ENCODE measurements around the gene MICAL2.
"Not testable (repeated sequence)": the region's sequence is repeated elsewhere in the genome, so short reads cannot be mapped to it uniquely, and the experiment has no call there.

The MICAL2 gene

DNA sequence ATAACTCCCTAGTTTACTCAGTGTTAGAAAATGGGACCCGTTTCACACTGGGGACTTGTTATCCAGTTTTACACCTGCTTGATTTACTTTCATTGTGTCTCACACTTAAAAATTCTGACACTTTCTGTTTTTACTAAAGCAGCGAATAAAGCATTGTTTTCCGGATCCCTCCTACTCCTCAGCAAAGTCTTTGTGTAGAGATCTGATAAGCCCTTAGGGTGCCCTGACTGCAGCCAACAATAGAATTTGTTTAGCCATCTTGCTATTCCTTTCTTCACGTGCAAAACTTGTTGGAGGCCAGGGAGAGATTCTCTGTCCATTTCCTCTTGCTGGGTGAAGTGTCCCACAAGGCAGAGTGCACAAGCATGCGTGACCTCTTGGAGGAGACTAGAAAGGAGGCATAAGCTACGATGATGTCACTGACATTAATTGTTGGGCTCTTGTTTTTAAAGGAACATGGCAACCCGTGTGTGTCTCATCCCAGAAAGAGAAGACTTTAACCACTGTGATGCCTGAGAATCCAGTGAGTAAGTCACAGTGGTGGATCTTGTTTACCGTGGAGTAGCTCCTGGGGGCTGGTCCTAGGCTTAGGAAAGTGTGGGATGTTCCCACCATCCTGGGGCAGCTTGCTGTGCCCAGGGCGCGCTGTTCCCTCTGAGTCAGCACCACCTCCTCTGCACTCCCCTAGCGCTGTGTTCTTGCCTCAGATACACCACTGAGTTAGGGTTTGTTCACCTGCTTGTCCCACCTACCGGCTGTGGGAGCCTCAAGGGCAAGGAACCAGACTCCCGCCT, 27.7 kb downstream of the MICAL2 start:
- no peak for DNase-seq

DNA sequence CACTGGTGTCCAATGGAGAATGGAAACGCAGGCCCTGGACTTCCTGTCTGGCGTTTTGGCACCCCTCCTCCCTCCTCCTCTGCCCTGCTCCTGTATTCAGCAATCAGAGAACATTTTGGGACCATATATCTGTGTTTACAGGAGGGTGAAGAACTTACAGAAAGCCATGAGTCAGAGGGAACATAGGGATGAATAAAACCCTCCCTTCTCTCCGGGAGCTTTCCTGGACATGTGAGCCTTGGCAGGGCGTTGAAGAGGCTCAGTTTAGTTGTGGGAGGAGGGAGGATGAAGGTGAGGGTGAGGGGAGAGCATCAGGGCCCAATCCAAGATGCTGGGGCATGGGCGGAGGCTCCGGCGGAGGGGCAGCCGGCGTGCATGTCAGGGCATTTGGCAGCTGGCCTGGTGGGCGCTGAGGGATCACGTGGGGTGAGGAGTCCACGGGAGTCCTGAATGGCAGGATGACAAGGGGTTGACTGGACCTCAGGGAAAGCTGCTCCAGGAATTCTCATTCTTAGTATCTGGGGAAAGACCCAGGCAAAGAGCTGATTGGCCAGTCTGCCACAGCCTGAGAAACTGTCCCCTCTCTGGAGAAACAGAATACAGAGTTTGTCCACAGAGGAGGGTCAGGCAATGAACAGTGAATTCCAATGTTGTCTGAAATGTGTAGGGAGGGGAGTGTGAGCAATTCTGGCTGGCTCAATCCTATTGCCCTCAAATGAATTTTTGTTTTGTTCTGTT, 28.9 kb downstream of the MICAL2 start:
- DNase-seq, result no peak

DNA sequence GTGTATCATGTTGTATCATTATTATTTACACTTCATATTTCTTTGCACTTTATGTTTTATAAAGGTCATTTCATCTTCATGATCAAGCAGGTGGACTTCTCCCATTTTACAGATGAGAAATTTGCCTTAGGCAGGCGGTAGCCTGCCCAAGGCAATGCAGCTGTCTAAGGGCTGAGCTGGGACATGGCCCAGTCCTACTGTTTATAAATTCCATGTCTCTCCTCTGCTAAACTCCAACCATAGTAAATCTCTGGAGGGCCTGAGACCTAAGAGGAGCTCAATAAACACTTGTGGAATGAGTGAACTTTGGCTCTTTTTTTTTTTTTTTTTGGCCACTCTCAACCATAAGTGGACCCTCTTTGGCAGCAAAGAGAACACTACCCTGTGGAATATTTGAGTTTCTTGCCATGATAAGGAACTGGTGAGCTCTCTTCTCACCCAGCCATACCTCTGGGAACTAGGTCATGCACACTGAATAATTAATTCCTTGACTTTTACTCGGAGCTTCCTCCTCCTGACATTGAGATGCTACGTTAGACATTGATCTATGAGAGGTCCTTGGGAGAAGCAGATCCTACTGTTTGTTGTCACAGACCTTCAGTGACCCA, 29.9 kb downstream of the MICAL2 start:
- DNase-seq, result no peak

DNA sequence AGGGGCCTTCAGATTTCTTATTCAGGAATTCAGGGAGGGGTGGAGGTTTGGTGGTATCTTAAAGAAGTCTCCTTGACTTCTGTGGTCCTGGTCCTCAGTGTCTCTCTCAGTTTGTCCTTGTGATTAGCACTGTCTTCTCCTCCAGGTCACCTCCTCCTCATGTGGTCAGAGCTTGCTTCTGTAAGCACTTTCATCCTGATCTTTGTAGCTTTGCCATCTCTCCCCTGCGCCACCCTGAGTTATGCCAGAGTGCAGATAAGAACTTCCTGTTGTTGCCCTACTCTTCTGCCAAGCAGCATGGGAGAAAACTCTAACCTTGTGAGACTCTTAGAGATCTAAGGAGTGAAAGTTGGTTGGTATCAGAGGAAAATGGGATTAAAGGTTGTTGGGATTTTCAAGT, 30.9 kb downstream of the MICAL2 start:
- DNase-seq, result no peak

DNA sequence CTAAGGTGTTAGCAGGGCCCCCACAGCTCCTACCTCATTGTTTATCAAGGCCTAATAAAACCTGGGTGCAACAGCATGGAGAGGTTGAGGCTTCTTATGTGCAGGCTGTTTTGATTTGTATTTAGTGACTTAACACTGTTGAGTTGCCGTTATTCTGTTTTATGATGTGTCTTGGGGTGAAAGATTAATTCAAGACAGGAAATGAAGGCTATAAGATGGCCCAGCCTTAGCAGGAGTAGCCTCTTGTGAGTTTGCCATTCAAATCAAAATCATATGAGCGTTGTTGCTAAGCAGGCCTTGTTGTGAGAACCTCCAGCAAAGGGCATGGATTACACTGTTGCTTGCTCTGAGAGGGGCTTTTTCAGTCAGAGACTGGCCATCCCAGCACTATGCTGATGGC, 31.8 kb downstream of the MICAL2 start:
- no peak for DNase-seq

DNA sequence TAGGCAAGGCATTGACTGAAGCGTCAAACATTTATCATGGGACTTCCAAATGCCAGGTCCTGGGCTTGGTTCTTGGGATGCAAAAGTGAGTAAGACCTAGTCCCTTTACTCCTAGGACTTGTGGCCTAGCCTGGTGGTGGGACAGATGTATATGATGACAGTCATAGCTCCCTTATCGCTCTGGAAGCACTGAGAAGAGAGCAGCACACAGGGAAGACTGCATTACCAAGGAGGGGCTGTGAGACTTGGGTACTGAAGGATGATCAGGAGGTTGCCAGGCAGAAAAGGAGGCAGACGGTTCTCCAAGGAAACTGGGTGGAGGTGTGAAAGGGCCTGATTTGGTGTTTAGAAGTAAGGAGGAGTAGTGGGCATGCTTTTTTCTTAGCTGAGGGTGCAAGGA, 32.5 kb downstream of the MICAL2 start:
- DNase-seq, result no peak

DNA sequence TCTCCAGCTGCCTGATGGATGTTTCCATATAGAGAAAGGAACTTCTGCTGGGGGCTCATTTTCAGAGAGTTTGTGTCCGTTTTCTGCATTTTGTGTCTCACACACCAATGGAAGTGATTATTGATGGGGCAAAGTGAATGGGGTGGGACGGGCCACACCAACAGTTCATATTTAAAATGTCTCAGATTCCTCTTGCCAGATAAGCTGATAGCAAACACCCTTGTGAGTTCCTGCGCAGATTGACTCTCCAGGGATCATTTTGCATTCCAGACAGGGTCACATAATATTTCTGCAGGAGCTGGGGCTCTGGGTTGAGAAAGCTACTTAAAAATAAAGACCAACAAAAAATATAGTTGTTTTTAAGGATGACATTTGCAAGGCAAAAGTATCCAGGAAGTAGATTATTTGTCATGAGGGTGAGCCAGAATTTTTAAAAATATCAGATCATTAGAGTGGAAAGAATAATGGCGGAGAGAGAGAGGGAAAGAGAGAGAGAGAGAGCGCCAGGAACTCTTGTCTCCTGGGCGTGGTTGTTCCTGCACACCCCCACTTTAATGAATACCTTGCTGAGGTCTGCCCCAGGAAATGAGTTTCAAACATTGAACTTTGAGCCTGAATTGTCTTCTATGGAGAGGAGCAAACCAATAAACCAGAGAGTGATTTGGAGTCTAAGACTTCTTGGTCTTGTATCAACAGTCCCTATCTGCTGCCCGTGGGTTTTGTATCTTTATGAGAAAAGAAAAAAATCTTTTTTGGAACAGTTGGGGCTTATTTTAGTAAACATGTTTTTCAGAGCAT, 33.3 kb downstream of the MICAL2 start:
- no peak for DNase-seq

DNA sequence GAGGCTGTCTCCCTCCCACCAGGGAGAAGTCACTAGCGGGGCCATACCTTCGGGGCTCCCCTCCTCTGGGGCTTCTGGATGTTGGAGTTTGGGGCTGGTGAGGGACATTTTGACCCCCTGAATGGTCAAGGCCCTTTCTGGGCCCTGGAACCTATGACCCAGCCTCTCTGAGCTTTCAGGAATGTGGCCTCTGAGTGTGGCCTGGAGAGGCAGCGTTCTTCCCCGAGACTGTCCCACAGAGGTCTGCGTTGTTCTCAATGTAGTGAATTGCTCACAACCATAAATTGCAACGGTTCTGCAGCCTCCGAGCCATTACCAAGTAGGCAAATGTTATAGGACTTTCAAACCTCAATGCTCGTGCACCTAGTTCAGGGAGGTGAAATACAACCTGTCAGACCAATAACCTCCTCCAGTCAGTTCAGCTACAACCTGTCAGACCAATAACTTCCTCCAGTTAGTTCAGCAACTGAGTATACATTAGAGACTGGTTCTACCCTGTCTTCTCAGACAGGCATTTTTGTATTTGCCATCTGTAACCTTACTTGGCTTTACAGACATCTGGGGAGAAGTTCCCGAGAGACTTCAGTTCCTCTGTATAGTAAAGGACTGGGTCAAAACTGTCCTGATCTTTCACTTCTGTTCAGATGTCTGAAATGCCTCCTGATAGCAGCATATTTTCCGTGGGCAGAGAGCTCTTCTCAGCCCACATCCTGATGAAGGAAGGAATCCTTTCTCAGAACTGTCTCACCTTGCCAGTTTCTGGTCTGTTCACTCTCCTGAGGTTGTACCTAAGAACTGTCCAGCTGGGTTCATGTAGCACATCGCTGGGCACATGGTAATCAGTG, 34.2 kb downstream of the MICAL2 start:
- DNase-seq, result no peak

DNA sequence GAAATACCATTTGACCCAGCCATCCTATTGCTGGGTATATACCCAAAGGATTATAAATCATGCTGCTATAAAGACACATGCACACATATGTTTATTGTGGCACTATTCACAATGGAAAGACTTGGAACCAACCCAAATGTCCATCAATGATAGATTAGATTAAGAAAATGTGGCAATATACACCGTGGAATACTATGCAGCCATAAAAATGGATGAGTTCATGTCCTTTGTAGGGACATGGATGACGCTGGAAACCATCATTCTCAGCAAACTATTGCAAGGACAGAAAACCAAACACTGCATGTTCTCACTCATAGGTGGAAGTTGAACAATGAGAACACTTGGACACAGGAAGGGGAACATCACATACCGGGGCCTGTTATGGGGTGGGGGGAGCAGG, 36.3 kb downstream of the MICAL2 start:
- not testable (repeated sequence) for DNase-seq

DNA sequence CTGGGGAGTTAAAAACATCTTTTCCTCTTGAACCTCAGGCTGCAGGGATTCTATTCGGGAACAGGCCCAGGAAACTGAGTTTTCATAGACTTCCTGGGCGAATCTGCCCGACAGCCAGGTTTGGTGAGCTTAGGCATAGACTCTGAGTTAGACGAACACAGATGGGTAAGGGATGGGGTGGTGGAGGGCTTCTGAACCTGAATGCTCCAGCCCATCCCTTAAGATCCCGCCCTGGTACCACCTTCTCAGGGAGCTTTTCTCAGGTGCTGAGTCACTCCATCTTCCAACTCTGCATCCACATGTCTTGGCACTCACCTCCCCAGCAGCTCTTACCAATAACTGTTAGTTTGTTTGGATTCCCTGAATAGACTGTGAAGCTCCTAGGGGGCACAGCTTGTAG, 37.4 kb downstream of the MICAL2 start:
- DNase-seq, result no peak

DNA sequence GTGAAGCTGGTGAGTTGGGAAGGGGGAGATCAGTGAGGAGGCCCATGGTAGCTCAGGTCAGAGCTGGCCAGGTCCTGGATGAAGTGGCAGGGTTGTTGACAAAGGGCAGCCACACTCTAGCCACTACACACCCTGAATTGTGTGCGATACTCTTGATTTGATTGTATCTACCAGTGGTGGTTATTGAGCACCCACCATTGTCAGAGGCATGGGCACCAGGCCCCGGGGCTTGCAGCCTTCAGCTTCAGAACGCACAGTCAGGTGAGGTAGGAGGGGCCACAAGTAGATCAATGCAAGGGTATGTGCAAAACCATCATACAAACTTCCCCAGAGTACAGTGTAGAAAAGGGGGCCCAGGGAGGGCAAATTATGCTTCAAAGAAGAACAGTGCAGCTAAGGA, 38.1 kb downstream of the MICAL2 start:
- no peak for DNase-seq

DNA sequence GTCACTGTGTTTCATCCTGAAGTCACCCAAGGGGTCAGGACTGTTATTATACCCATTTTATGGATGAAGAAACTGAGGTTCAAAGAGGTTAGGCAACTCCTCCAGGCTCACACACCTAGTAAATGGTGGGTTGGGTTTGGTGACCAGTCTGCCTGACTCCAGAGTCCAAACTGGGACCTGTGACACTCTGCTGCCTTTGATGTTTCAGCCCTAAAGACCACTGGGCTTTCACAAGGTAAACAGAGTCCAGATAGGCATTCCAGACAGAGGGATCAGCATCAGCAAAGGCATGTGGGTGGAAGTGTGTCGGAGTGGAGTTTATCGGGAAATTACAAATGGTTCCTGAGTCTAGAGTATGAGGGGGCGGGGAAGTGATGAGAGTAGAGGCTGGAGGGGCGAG, 38.5 kb downstream of the MICAL2 start:
- DNase-seq, result no peak

DNA sequence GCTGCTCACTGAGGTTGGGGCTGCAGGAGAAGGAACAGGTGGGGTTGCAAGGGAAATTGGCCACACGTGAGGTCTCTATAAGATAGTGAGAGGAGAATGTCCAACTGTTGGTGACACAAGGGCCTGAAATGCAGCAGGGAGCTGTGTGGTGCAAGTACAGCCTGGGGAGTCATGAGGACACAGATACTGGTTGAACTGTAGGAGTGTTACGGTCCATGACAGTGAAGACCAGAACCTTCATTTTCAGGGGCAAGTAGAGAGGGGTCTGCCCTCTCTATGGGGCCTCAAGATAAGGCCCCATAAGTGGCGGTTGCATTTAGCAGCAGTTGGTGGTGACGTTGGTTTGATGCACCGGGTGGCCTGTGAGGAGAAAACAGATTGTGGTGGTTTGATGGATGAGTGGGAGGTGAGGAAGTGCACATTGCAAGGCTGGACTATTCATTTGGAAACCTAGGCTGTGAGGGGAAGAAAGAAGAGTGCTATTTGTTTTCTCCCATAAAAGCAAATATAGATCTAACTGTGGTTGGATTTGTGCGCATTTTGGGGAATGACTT, 39.4 kb downstream of the MICAL2 start:
- no peak for DNase-seq

DNA sequence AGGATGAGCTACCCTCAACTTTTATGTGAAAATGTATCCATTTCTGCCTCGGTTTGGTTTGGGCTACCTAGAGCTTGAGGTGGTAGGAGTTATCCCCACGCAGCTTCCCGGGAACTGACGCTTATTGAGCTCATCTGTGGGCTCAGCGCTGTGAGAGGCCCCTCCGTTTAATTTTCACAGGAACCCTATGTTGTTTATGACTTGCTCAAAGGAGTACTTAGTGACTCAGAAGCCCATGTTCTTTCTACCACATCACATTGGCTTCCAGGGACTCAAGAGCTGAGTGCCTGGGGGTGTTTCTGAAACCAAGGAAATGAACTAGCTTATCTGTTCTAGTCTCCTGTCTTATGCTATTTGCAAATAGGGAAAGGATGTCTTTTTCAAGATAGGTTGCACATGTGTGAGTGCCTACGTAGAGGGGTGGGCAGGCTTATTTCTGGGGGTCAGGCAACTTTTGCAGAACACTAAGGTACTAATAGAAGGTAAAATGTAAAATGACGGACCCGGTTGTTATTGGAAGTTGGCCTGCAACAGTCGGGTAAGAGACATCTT, 40.5 kb downstream of the MICAL2 start:
- no peak for DNase-seq

DNA sequence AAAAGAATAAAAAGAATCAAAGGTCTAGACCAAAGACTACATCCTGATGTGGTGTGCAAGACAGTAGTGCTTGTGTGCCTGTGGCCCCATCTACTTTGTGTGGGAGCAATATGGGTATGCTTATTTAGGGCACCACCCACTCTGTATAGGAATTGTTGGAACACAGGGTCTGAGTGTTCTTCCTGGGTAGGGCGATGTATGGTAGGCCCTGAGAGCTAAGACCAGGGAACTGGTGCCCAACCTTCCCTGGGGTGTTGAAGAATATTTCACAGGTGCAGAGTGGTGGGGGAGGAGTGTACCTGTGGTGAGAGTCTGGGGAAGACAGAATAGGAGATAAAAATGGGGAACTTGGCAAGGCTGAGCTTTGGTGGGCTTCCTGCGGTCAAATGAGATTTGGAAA, 41.9 kb downstream of the MICAL2 start:
- DNase-seq, result no peak

DNA sequence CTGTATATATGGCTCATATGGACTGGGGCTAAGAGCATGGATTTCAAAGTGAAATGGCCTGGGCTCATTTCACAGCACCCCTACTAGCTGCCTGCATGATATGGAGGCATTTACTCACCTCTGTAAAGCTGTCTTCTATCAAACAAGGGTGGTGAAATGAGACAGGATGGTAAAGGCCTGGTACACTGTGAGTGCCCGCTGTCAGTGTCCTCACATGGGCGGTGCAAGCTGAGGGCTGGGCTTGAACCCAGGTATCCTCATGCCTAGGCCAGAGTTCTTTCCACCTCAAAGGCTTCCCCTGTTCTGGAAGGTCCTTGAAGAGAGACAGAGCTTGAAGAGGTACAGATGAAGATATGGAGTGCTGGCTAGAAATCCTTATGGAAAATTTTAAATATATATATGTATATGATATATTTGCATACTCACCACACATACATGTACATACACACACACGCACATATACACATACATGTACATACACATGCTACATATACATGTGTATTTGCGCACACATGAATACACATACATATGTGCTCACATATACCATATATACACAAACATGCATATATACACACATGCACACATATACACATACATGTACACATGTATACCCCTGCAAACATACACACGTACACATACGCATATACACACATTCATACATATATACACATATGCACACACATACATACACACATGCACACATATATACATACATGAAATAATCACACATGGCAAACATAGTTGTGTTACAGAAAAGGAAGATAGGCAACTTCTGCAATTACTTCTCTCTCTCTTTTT, 44.7 kb downstream of the MICAL2 start:
- DNase-seq, result no peak

DNA sequence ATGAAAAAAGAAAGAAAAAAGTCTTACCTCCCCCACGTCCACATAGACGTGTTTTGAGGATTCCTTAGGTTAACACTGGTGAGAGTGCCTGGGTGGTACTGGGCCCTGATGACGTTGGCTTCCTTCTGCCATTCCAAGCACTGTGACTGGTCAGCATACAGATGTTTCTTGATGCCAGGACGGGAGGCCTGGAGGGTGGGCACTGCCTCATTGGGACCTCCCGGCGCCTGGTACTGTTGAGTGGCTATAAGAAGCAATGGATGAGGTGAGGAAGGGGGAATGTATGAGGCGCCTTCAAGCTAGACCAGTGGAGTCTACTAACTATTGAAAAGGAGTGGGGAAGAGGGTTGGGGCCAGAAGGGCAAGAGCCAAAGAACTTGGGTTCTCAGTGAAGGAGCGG, 45.3 kb downstream of the MICAL2 start:
- no peak for DNase-seq

DNA sequence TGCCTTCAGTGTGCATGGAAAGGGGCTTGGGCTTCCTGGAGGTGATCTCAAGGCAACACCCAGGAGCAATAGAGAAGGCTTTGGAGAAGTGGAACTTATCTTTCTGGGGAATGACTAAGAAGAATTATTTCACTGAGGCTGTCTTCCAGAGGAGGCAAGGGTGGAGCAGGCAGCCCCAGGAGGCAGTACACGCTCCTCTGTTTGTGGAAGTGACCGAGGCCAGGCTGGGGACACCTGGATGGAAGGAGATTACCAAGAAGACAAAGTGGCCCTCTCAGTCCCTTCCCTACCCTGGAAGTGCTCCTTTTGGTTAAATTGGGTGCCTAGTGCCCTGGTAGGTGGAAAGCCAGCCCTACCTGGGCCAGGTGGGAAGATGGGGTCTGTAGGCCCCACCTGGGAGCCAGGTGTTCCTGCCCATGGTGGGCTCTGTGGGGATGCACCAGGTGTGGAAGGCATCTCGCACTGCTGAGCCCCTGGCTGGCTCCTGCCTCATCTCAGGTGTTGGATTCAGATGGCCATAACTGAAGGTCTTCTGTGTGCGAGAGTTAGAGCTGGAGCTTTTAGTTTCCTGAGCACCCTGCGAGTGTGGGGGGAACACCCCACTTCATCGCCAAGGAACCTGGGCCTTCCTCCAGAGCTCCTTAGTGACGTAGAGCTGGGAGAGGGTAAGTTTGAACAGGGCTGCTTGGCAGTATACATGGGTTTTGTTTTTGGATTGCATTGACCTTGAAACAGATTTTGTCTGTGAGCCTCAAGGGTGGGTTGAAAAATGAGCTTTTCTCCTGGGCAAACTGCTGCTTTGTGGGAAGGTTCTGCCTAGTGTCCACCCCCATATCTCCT, 46.1 kb downstream of the MICAL2 start:
- no peak for DNase-seq

DNA sequence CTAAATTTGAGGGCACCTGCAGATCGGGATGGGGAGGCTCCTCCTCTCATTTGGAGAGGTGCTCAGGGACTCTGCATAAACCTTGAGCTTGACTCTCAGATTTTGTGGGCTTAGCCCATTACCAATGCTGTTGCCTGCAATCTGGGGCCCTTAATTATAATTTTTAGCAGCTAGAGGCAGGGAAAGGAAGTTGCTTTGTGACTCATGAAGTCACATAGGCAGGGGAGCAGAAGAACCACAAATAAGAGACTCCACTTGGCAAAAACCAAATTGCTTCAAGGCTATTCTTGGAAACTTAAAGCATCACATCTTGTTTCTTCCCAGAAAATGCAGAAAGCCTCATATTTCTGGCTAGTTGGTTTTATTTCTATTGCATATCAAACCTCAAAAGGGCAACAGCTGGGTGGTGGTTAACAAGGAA, 46.9 kb downstream of the MICAL2 start:
- DNase-seq, result no peak

DNA sequence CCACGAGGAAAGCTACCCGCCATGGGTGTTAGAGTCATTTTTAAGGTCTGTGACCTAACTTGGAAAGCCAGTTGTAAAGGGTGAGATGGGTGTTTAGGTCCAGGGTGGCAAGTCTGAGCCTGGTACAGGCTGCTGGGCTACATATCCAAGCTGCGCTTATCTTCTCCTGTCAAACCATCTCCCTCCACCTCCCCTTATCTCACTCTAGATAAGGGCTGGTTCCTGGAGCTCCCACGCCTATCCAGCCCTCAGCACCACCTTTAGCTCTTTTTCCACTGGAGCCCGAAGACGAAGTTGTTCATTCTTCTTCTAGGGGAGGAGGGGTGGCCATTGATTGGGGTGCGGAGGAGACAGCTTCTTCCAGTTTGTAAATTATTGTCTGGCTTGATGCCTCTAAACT, 48.5 kb downstream of the MICAL2 start:
- no peak for DNase-seq
